Measurements from ENCODE around the gene HMG20B.

HMG20B gene

DNA sequence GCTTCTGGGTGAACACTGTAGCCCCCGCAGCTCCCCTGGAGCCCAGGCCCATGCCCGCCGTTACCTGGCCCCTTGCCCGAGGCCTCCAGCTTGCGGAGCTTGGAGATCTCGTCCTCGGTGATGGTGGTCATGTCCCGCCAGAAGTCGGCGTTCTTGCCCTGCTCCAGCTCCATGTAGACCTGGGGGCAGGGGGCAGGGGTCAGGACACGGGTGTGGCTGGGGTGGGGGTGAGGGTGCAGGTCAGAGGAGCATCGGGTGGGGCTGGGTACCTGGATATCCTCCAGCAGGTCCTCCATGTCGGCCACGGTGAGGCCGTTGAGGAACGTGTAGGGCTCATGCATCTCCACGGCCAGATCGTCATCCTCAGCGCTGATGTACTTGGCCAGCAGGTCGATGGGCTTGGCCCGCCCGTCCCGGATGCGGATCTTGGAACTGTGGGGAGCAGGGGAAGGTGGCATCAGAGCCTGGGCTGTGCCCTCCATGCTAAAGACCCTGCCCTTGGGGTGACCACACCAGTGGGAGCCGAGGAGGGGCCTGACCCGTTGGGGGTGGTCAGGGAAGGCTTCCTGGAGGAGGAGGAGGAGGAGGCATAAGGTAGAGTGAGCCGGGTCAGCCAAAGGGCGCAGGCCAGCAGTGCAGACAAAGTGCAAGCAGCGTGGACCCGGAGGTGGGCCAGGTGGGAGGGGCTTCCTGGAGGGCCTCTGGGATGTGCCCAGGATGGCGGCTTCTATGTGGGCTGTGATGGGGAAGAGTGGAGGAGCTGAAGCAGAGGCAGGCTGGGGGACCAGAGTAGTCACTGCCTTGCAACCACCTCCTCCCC, 46.3 kb downstream of the HMG20B start:
- no peak for TF ChIP-seq POLR2AphosphoS5 (IDR thresholded peaks at IDR 0.05; ENCODE audit: low read depth)
- TF ChIP-seq SPI1 (IDR thresholded peaks at IDR 0.05; ENCODE audit: borderline replicate concordance, low read depth): no peak
- TF ChIP-seq, protein P1, sequence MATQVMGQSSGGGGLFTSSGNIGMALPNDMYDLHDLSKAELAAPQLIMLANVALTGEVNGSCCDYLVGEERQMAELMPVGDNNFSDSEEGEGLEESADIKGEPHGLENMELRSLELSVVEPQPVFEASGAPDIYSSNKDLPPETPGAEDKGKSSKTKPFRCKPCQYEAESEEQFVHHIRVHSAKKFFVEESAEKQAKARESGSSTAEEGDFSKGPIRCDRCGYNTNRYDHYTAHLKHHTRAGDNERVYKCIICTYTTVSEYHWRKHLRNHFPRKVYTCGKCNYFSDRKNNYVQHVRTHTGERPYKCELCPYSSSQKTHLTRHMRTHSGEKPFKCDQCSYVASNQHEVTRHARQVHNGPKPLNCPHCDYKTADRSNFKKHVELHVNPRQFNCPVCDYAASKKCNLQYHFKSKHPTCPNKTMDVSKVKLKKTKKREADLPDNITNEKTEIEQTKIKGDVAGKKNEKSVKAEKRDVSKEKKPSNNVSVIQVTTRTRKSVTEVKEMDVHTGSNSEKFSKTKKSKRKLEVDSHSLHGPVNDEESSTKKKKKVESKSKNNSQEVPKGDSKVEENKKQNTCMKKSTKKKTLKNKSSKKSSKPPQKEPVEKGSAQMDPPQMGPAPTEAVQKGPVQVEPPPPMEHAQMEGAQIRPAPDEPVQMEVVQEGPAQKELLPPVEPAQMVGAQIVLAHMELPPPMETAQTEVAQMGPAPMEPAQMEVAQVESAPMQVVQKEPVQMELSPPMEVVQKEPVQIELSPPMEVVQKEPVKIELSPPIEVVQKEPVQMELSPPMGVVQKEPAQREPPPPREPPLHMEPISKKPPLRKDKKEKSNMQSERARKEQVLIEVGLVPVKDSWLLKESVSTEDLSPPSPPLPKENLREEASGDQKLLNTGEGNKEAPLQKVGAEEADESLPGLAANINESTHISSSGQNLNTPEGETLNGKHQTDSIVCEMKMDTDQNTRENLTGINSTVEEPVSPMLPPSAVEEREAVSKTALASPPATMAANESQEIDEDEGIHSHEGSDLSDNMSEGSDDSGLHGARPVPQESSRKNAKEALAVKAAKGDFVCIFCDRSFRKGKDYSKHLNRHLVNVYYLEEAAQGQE (IDR thresholded peaks at IDR 0.05; ENCODE audit: insufficient replicate concordance, low read depth): no peak
- TF ChIP-seq GABPA (IDR thresholded peaks at IDR 0.05; ENCODE audit: low read depth): no peak
- TF ChIP-seq, protein P2, sequence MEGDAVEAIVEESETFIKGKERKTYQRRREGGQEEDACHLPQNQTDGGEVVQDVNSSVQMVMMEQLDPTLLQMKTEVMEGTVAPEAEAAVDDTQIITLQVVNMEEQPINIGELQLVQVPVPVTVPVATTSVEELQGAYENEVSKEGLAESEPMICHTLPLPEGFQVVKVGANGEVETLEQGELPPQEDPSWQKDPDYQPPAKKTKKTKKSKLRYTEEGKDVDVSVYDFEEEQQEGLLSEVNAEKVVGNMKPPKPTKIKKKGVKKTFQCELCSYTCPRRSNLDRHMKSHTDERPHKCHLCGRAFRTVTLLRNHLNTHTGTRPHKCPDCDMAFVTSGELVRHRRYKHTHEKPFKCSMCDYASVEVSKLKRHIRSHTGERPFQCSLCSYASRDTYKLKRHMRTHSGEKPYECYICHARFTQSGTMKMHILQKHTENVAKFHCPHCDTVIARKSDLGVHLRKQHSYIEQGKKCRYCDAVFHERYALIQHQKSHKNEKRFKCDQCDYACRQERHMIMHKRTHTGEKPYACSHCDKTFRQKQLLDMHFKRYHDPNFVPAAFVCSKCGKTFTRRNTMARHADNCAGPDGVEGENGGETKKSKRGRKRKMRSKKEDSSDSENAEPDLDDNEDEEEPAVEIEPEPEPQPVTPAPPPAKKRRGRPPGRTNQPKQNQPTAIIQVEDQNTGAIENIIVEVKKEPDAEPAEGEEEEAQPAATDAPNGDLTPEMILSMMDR (IDR thresholded peaks at IDR 0.05; ENCODE audit: insufficient read depth, low read length): no peak
- Histone ChIP-seq H3K27me3 (ENCODE audit: insufficient read depth, poor library complexity, severe bottlenecking) (no peaks in the 10 kb centered on the region), H3K4me3 (replicated peaks; ENCODE audit: insufficient read depth, low read length) (no peak overlapping the region), H3K27ac (replicated peaks) (no peak overlapping the region)
- no peak for DNase-seq (ENCODE audit: low read depth in 1 of 2, low spot score in 1 of 2)

DNA sequence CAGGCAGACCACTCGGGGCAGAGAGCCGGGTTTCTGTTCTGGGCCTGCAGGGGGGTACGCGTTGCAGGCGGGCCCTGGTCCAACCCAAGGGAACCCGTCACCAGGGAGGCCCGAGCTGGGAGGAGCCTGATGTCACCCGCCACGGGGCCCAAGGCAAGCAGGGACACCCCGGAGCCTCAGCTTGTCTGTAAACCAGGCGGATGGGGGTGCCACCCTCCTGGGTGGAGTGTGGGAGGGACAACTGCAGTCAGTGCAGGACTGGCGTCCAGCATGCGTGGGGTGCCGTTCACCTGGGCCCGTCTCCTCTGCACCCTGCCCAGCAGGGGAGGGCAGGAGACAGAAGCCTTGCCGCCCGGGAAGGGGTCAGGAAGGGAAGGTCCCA, 46.9 kb downstream of the HMG20B start:
- Histone ChIP-seq H3K27ac (replicated peaks) (no peak overlapping the region), H3K4me3 (replicated peaks; ENCODE audit: insufficient read depth, low read length) (no peak overlapping the region), H3K27me3 (ENCODE audit: insufficient read depth, poor library complexity, severe bottlenecking) (no peaks in the 10 kb centered on the region)
- TF ChIP-seq, protein P1 (IDR thresholded peaks at IDR 0.05; ENCODE audit: insufficient replicate concordance, low read depth): no peak
- no peak for TF ChIP-seq SPI1 (IDR thresholded peaks at IDR 0.05; ENCODE audit: borderline replicate concordance, low read depth)
- TF ChIP-seq POLR2AphosphoS5 (IDR thresholded peaks at IDR 0.05; ENCODE audit: low read depth): no peak
- TF ChIP-seq, protein P2 (IDR thresholded peaks at IDR 0.05; ENCODE audit: insufficient read depth, low read length): no peak
- TF ChIP-seq GABPA (IDR thresholded peaks at IDR 0.05; ENCODE audit: low read depth): no peak
- no peak for DNase-seq (ENCODE audit: low read depth in 1 of 2, low spot score in 1 of 2)

DNA sequence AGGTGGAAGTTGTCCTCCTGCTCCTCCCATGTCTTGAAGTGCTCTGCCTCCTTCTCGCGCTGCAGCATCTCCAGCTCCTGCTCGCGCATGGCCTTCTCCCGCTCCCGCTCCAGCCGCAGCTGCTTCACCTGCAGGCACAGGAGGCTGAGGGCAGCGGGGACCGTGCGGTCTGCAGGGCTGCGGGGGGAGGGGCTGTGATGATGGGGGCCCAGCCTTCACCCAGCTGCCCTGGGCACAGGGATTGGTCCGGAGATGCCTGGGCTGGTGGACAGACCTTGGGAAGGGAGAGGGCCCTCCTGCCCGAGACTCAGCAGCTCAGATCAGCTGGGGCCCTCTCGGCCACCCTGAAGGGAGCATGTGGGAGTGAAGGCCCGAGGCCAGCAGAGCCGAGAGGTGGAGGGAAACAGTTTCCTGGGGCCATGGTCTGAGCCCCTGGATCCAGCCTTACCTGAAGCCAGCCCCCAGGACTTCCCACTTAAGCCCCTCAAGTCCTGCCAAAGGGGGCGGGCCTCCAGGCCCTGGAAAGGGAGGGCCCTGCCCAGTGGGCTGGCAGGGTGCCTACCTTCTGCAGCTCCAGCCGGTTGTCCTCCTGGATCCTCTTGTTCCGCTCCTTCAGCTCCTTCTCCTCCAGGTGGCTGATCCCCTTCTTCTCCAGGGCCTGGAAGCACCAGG, 47.5 kb downstream of the HMG20B start:
- H3K4me3 ChIP-seq (replicated peaks; ENCODE audit: insufficient read depth, low read length): no peak overlapping the region
- no peak for DNase-seq (ENCODE audit: low read depth in 1 of 2, low spot score in 1 of 2)
- H3K27me3 ChIP-seq (ENCODE audit: insufficient read depth, poor library complexity, severe bottlenecking): no peaks in the 10 kb centered on the region
- no peak overlapping the region for H3K27ac ChIP-seq (replicated peaks)
- TF ChIP-seq SPI1 (IDR thresholded peaks at IDR 0.05; ENCODE audit: borderline replicate concordance, low read depth) (no peak), GABPA (IDR thresholded peaks at IDR 0.05; ENCODE audit: low read depth) (no peak), POLR2AphosphoS5 (IDR thresholded peaks at IDR 0.05; ENCODE audit: low read depth) (no peak)
- TF ChIP-seq, protein P2 (IDR thresholded peaks at IDR 0.05; ENCODE audit: insufficient read depth, low read length): no peak
- TF ChIP-seq, protein P1 (IDR thresholded peaks at IDR 0.05; ENCODE audit: insufficient replicate concordance, low read depth): no peak

Measured in HL-60 (cell line).